Gastrocnemius medialis (tissue), 4 donors: Measurements from ENCODE around the gene SLC46A3. TPM values are rescaled to one million over a fixed set of nuclear protein-coding genes. Genes with fewer than 3 reads are reported as not detected.
"Not testable (repeated sequence)": the region's sequence is repeated elsewhere in the genome, so short reads cannot be mapped to it uniquely, and the experiment has no call there.

Experiments used
- ATAC-seq, 2 donors: fragments of 150-250 bp; one replicate each; pipeline ENCODE4 v1.9.1; 2016
- DNase-seq, 2 donors: peaks; one replicate each; pipeline ENCODE4 v3.0.0-alpha.2; 2019
- H3K27ac ChIP-seq, 4 donors: fragments of 200-600 bp; sonication (generic); 1 replicate in 1 of 4; 2 replicates in 3 of 4; pipeline ENCODE4 v1.5.1; 2016 to 2018; ENCODE audit warnings: mild to moderate bottlenecking in 2 of 4, moderate library complexity in 1 of 4
- H3K27me3 ChIP-seq, 3 donors: fragments of 200-600 bp; sonication (generic) in 2 of 3; 1 replicate in 1 of 3; 2 replicates in 2 of 3; pipeline versions ENCODE4 v1.5.1 to v1.6.0; 2016 to 2019; ENCODE audit warnings: mild to moderate bottlenecking in 1 of 3, moderate library complexity in 1 of 3
- H3K36me3 ChIP-seq, 2 donors: fragments of 200-600 bp; sonication (generic) in 1 of 2; one replicate each; pipeline ENCODE4 v1.5.1; 2017 to 2018
- H3K4me1 ChIP-seq, 2 donors: fragments of 200-600 bp; sonication (generic) in 1 of 2; one replicate each; pipeline ENCODE4 v1.5.1; 2016 to 2017; ENCODE audit warnings: mild to moderate bottlenecking in 2 of 2
- H3K4me3 ChIP-seq, 4 donors: fragments of 200-600 bp; sonication (generic) in 3 of 4; 1 replicate in 1 of 4; 2 replicates in 3 of 4; pipeline ENCODE4 v1.5.1; 2016 to 2019; ENCODE audit warnings: mild to moderate bottlenecking in 2 of 4
- H3K9me3 ChIP-seq, 3 donors: fragments of 200-600 bp; sonication (generic) in 2 of 3; 1 replicate in 1 of 3; 2 replicates in 2 of 3; pipeline ENCODE4 v1.5.1; 2016 to 2019
- POLR2A ChIP-seq, 2 donors: fragments of 450-650 bp; IDR thresholded peaks; one replicate each; pipeline ENCODE4 v1.6.1; 2017; ENCODE audit warnings: antibody characterized with exemption in 2 of 2, mild to moderate bottlenecking in 2 of 2, moderate library complexity in 2 of 2
- in situ Hi-C, 4 donors: fragments of 200-750 bp; cut with MboI; loops; one replicate each; pipeline versions ENCODE4 v1.15.0 to v1.8.0; 2017; ENCODE audit warnings: low sequenced_read_pairs in 4 of 4
- intact Hi-C: fragments of 100-400 bp; cut with DNase I; formaldehyde crosslinking; loops from one replicate; pipeline ENCODE4 v1.15.1; 2023; ENCODE audit warnings: low total_unique reads
- total RNA-seq, 4 donors: library from RNA; depleted of rRNA; stranded (reverse); fragments of >200 nt; gene quantifications; one replicate each; pipeline versions ENCODE4 v1.1.0 to v1.2.3, GENCODE V29; 2016
- TF ChIP-seq, protein P1 (sequence below), 5 experiments: fragments of 450-650 bp in 3 of 5; fragments of 200-600 bp in 2 of 5; sonication (generic) in 2 of 5; IDR thresholded peaks in 4 of 5; conservative IDR thresholded peaks in 1 of 5; 1 replicate in 4 of 5; 2 replicates in 1 of 5; pipeline ENCODE4 v1.5.1; 2016 to 2019; ENCODE audit warnings: antibody characterized with exemption in 5 of 5, mild to moderate bottlenecking in 3 of 5, moderate library complexity in 3 of 5

Gene SLC46A3
- total RNA-seq, 4 donors from 2014 or later: 6.9 to 18.0 (median 9.8) TPM

DNA sequence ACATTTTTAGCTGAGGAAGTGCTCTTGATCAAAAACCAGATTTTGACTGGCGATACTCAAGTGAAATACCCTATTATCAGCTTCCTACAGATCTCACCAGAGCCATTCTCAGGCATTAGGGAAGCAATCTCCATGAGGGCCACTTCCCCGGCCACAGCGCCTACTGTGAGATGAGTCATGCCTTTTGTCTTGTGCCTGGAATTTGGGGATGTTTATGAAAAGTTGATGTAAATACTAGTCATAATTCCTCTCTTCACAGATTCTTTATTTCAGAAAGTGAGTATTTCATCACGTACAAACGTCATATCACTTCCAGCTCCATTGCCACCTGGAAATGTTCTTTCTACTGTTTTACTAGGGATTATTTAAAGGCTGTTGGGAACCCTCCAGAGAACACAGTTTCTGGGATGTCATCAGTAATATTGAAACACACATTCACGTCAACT, 25.3 kb upstream of the SLC46A3 start:
- Histone ChIP-seq H3K4me3 (no peak overlapping the region), H3K27me3 (no peaks in the 10 kb centered on the region), H3K4me1 (no peaks in the 10 kb centered on the region), H3K36me3 (no peaks in the 10 kb centered on the region), H3K27ac (peak overlapping the region in 1 of 4 donors; percentile 48), H3K9me3 (no peaks in the 10 kb centered on the region)
- intact Hi-C loops (no loop called here), in situ Hi-C loops (no loop called here)
- no peak for DNase-seq
- TF ChIP-seq POLR2A (IDR thresholded peaks at IDR 0.05): no peak
- TF ChIP-seq, protein P1, sequence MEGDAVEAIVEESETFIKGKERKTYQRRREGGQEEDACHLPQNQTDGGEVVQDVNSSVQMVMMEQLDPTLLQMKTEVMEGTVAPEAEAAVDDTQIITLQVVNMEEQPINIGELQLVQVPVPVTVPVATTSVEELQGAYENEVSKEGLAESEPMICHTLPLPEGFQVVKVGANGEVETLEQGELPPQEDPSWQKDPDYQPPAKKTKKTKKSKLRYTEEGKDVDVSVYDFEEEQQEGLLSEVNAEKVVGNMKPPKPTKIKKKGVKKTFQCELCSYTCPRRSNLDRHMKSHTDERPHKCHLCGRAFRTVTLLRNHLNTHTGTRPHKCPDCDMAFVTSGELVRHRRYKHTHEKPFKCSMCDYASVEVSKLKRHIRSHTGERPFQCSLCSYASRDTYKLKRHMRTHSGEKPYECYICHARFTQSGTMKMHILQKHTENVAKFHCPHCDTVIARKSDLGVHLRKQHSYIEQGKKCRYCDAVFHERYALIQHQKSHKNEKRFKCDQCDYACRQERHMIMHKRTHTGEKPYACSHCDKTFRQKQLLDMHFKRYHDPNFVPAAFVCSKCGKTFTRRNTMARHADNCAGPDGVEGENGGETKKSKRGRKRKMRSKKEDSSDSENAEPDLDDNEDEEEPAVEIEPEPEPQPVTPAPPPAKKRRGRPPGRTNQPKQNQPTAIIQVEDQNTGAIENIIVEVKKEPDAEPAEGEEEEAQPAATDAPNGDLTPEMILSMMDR (IDR thresholded peaks at IDR 0.05 in 4 of 5, conservative IDR thresholded peaks at IDR 0.05 in 1 of 5): no peak
- peak in 1 of 2 donors; percentile 21 for ATAC-seq

DNA sequence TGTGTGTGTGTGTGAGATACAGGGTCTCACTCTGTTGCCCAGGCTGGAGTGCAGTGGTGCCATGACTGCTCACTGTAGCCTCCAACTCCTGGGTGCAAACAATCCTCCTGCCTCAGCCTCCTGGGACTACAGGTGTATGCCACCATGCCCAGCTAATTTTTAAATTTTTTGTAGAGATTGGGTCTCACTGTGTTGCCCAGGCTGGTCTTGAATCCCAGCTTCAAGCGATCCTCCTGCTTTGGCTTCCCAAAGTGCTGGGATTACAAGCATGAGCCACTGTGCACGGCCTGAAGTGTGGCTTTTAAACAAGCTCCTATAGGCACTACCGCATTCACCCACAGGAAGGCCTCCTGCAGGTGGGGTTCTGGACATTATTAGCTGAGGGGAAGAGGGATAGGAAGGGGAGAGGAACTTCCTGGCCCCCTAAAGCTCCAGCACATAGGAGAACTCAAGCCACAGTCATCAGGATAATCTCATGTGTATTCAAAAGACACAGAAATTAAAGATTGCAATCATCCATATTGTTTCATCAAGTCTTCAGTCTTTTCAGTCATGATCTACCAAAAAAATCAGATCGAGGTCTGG, 24.8 kb upstream of the SLC46A3 start:
- intact Hi-C loops: no loop called here

DNA sequence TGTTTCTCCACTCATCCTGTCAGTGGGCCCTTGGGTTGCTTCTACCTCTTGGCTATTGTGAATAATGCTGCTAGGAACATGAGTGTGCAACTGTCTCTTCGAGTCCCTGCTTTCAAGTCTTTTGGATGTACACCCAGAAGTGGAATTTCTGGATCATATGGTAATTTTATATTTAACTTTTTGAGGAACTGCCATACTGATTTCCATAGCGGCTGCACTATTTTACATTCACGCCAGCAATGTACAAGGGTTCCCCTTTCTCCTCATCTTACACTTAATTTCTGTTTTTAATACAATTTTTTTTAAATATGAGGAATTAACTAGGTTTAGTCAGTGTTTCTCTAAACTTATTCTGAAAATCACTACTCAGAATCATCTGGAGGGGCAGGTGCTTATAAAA, 24.2 kb upstream of the SLC46A3 start:
- Histone ChIP-seq H3K4me3 (no peak overlapping the region), H3K27me3 (no peaks in the 10 kb centered on the region), H3K9me3 (no peaks in the 10 kb centered on the region), H3K36me3 (no peaks in the 10 kb centered on the region), H3K27ac (no peak overlapping the region), H3K4me1 (no peaks in the 10 kb centered on the region)
- no peak for TF ChIP-seq POLR2A (IDR thresholded peaks at IDR 0.05)
- TF ChIP-seq, protein P1 (IDR thresholded peaks at IDR 0.05 in 4 of 5, conservative IDR thresholded peaks at IDR 0.05 in 1 of 5): no peak
- in situ Hi-C loops: no loop called here
- DNase-seq (no peak), ATAC-seq (no peak)
- intact Hi-C loops: no loop called here

More for the DNA sequence above, 24.8 kb upstream of the SLC46A3 start:
- DNase-seq: no peak
- Histone ChIP-seq H3K27me3 (no peaks in the 10 kb centered on the region), H3K36me3 (no peaks in the 10 kb centered on the region), H3K9me3 (no peaks in the 10 kb centered on the region), H3K27ac (no peak overlapping the region), H3K4me1 (no peaks in the 10 kb centered on the region), H3K4me3 (no peak overlapping the region)
- TF ChIP-seq POLR2A (IDR thresholded peaks at IDR 0.05): no peak
- TF ChIP-seq, protein P1 (IDR thresholded peaks at IDR 0.05 in 4 of 5, conservative IDR thresholded peaks at IDR 0.05 in 1 of 5): no peak
- in situ Hi-C loops: no loop called here
- no peak for ATAC-seq

DNA sequence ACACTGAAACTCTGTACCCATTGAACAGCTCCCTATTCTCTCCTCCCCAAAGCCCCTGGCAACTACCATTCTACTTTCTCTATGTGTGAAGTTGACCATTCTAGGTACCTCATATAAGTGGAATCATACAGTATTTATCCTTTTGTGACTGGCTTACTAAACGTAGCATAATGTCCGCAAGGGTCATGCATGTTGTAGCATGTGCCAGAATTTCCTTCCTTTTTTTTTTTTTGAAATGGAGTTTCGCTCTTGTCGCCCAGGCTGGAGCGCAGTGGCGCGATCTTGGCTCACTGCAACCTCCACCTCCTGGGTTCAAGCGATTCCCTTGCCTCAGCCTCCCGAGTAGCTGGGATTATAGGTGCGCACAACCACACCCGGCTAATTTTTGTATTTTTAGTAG, 23.7 kb upstream of the SLC46A3 start:
- intact Hi-C loops, H3K27ac ChIP-seq, H3K4me3 ChIP-seq, H3K27me3 ChIP-seq, H3K9me3 ChIP-seq, ATAC-seq, H3K4me1 ChIP-seq, DNase-seq, H3K36me3 ChIP-seq, in situ Hi-C loops: not testable (repeated sequence)

DNA sequence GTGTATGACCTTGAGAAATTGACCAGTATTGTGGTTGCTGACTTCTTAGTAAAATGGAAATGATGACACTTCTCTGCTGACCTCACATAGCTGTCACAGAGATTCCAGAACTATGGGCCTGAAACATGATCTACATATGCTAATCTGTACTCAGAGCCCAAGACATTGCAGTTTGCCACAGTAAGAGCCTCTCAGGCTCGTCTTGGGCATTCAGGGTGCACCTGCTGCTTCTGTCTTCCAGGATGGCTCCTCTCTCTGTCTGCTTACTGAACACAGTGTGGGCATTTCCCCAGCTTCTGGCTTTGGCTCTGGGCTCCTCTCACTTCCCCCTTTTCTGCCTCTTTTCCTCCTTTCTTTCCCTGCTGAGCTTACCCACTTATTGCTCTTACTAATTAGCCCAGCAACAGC, 22.3 kb upstream of the SLC46A3 start:
- no peak overlapping the region for H3K27ac ChIP-seq
- no peak for TF ChIP-seq POLR2A (IDR thresholded peaks at IDR 0.05)
- TF ChIP-seq, protein P1 (IDR thresholded peaks at IDR 0.05 in 4 of 5, conservative IDR thresholded peaks at IDR 0.05 in 1 of 5): no peak
- in situ Hi-C loops: no loop called here
- H3K27me3 ChIP-seq: no peaks in the 10 kb centered on the region
- H3K9me3 ChIP-seq: no peaks in the 10 kb centered on the region
- ATAC-seq (no peak), DNase-seq (no peak)
- no peaks in the 10 kb centered on the region for H3K36me3 ChIP-seq
- intact Hi-C loops: no loop called here
- no peak overlapping the region for H3K4me3 ChIP-seq
- no peaks in the 10 kb centered on the region for H3K4me1 ChIP-seq
